Stomach (tissue), 9 donors: ENCODE data around the gene ANKLE1. TPM values are rescaled to one million over a fixed set of nuclear protein-coding genes. Genes with fewer than 3 reads are reported as not detected.

Source experiments
- DNase-seq, 2 donors: peaks; one replicate each; pipeline versions ENCODE4 v3.0.0 to v3.0.0-alpha.2; 2013 to 2019
- H3K27ac ChIP-seq, 5 donors: fragments of 200-600 bp in 4 of 5; sonication (generic) in 4 of 5; one replicate each; pipeline ENCODE4 v1.5.1; 2013 to 2019; ENCODE audit warnings: mild to moderate bottlenecking in 1 of 5, moderate library complexity in 1 of 5
- H3K27me3 ChIP-seq, 3 donors: fragments of 200-600 bp; sonication (generic); one replicate each; pipeline ENCODE4 v1.5.1; 2017 to 2019; ENCODE audit warnings: mixed run types in 1 of 3
- H3K36me3 ChIP-seq, 4 donors: fragments of 200-600 bp; sonication (generic); 1 replicate in 3 of 4; 2 replicates in 1 of 4; pipeline ENCODE4 v1.5.1; 2016 to 2019
- H3K4me1 ChIP-seq, 4 donors: fragments of 200-600 bp; sonication (generic); one replicate each; pipeline ENCODE4 v1.5.1; 2016 to 2019
- H3K4me3 ChIP-seq, 4 donors: fragments of 200-600 bp; sonication (generic) in 3 of 4; one replicate each; pipeline ENCODE4 v1.5.1; 2016 to 2019; ENCODE audit warnings: mild to moderate bottlenecking in 1 of 4
- H3K9me3 ChIP-seq, 4 donors: fragments of 200-600 bp; sonication (generic); one replicate each; pipeline ENCODE4 v1.5.1; 2016 to 2019
- EP300 ChIP-seq: sonication (generic); formaldehyde crosslinking; IDR thresholded peaks from one replicate; pipeline ENCODE4 v1.6.1; 2017; ENCODE audit warnings: antibody characterized with exemption
- POLR2A ChIP-seq, 4 donors: fragments of 450-650 bp; IDR thresholded peaks; one replicate each; pipeline ENCODE4 v1.6.1; 2016; ENCODE audit warnings: antibody characterized with exemption in 4 of 4, control low read depth in 2 of 4, mild to moderate bottlenecking in 1 of 4, moderate library complexity in 1 of 4
- POLR2AphosphoS5 ChIP-seq, 3 donors: sonication (generic); formaldehyde crosslinking; IDR thresholded peaks; one replicate each; pipeline ENCODE4 v1.6.1; 2016; ENCODE audit warnings: antibody characterized with exemption in 3 of 3
- WGBS, 5 donors: extraction: QIAGEN DNeasy Blood & Tissue Kit in 3 of 5; methylation state at CpG; one replicate each; pipeline versions ENCODE4 v1.1.5 to v1.1.7; 2013 to 2018; 5-methylcytosine and 5-hydroxymethylcytosine counted together
- intact Hi-C: fragments of 100-400 bp; cut with DNase I; formaldehyde crosslinking; loops from one replicate; pipeline ENCODE4 v1.15.1; 2023; ENCODE audit warnings: low total_unique reads
- polyA plus RNA-seq, 3 donors: library from polyadenylated mRNA; stranded (reverse); fragments of 200-250 nt; gene quantifications; one replicate each; pipeline ENCODE4 v1.2.3, GENCODE V29; 2013
- total RNA-seq, 5 donors: library from RNA; depleted of rRNA; stranded (reverse); fragments of >200 nt; gene quantifications; one replicate each; pipeline versions ENCODE4 v1.1.0 to v1.2.3, GENCODE V29; 2014 to 2016
- TF ChIP-seq, protein P1 (sequence below), 7 experiments: fragments of 450-650 bp in 4 of 7; fragments of 200-600 bp in 3 of 7; sonication (generic) in 3 of 7; IDR thresholded peaks; one replicate each; pipeline ENCODE4 v1.5.1; 2016 to 2019; ENCODE audit warnings: antibody characterized with exemption in 7 of 7, control low read depth in 2 of 7, mild to moderate bottlenecking in 1 of 7
- donor health status: healthy with polysubstance abuse.
- donor health status: Bipolar disorder and iron deficiency.
- donor health status: healthy.

Gene ANKLE1
- total and polyA plus RNA-seq, 8 donors: 0.18 to 0.63 TPM; not detected in 6

DNA sequence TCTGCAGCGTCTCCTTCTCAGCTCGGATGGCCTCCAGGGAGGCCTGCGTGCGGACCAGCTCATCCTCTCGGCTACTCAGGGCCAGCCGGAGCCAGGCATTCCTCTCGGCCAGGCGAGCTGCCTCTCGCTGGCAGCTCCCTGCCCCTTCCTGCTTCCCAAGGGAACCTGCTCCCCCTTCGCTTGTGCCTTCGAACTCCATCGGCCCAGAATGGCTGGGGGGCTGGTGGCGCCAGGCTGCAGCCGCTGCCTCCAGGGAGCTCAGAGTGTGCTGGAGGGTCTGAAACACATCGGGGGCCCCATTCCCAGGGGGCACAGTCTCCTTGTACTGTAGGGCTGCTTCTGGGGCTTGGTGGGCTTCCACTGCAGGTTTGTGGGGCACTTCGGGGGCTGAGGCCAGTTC is 19.1 kb upstream of the ANKLE1 start:
- TF ChIP-seq POLR2AphosphoS5 (IDR thresholded peaks at IDR 0.05): no peak
- TF ChIP-seq EP300: no peak
- TF ChIP-seq, protein P1, sequence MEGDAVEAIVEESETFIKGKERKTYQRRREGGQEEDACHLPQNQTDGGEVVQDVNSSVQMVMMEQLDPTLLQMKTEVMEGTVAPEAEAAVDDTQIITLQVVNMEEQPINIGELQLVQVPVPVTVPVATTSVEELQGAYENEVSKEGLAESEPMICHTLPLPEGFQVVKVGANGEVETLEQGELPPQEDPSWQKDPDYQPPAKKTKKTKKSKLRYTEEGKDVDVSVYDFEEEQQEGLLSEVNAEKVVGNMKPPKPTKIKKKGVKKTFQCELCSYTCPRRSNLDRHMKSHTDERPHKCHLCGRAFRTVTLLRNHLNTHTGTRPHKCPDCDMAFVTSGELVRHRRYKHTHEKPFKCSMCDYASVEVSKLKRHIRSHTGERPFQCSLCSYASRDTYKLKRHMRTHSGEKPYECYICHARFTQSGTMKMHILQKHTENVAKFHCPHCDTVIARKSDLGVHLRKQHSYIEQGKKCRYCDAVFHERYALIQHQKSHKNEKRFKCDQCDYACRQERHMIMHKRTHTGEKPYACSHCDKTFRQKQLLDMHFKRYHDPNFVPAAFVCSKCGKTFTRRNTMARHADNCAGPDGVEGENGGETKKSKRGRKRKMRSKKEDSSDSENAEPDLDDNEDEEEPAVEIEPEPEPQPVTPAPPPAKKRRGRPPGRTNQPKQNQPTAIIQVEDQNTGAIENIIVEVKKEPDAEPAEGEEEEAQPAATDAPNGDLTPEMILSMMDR (IDR thresholded peaks at IDR 0.05): no peak
- TF ChIP-seq POLR2A (IDR thresholded peaks at IDR 0.05): no peak
- intact Hi-C loops: no loop called here
- WGBS, 5 donors: 65 to 85% (median 80%) methylated on average over 6 to 16 of the region's 16 CpGs
- H3K27me3 ChIP-seq: no peaks in the 10 kb centered on the region
- H3K4me1 ChIP-seq: peaks cover 0 to 9% (median 3%) of the 10 kb centered on the region in 4 donors
- H3K27ac ChIP-seq: no peak overlapping the region
- no peaks in the 10 kb centered on the region for H3K36me3 ChIP-seq
- H3K9me3 ChIP-seq: peaks cover 0 to 9% (median 4%) of the 10 kb centered on the region in 4 donors
- DNase-seq: no peak
- peak overlapping the region in 1 of 4 donors; percentile 38 for H3K4me3 ChIP-seq

DNA sequence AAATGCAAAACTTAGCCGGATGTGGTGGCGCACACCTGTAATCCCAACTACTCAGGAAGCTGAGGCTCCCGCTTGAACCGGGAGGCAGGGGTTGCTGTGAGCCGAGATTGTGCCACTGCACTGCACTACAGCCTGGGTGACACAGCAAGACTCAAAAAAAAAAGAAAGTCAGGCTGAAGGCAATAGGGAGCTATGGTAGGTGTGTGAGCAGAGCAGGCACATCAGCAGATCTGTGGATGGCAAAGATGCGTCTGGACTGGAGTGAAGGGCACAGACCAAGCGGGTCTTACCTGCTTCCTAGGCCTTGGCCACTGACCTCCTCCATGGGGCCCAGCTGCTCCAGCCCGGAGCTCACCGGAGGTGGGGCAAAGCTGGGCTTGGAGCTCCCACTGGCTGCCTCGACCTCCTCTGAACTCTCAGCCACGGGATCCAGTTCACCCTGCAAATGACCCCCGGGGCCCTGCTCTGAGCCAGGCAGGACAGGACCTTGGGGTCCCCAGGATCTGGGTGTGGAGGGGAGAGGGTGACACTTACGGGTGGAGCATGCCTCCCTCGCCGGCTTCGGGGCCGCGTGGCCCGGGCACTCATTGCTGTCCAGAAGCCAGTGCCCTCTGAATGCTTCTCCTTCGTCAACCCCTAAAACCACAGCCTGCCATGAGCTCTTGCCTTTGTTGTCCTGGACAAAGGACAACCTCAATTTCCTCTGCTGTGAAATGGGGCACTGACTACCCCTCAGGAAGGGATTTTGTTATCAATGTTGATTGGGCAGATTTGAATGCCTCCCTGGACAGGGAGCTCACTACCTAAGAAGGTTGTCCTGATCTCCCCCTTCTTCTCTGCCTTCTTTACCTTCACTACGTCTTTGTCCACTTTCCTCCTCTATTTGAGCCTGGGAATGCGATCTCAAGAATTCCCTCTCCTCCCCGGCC is 17.7 kb upstream of the ANKLE1 start:
- peaks cover 0 to 9% (median 4%) of the 10 kb centered on the region in 4 donors for H3K9me3 ChIP-seq
- peaks cover 6 to 24% (median 17%) of the 10 kb centered on the region in 4 donors for H3K4me1 ChIP-seq
- DNase-seq: no peak
- H3K4me3 ChIP-seq: peak overlapping the region; percentile 13 to 38 (median 28)
- intact Hi-C loops: no loop called here
- TF ChIP-seq EP300 (no peak), POLR2AphosphoS5 (IDR thresholded peaks at IDR 0.05) (no peak), POLR2A (IDR thresholded peaks at IDR 0.05) (no peak)
- TF ChIP-seq, protein P1 (IDR thresholded peaks at IDR 0.05): no peak
- H3K27ac ChIP-seq: peak overlapping the region in 4 of 5 donors; percentile 36 to 55 (median 49)
- WGBS, 5 donors: 75 to 90% (median 83%) methylated on average over 20 to 23 of the region's 23 CpGs
- H3K36me3 ChIP-seq: peaks cover 0 to 4% (median 4%) of the 10 kb centered on the region in 4 donors
- H3K27me3 ChIP-seq: no peaks in the 10 kb centered on the region

DNA sequence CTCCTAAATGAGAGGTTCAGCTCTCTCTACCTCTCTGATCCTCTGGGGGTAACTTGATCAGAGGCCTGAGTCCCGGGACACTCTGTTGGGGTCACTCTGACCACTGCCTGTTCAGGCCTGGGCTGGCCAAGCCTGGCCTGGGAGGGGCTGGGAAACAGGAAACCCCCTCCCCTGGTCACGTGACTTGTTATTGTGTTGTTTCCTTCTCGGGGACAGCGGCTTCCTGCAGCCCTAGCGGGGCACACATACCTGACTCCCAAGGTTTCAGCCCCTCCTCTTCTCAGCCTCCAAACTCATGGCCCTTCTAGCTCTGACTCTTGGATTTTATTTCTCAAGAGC is 17.1 kb upstream of the ANKLE1 start, which contains the start of gene USHBP1:
TSS of gene USHBP1 (minus strand) at position 105 of the 339 bp plus-strand sequence. CDS start 446 bp downstream, outside the sequence.
- Histone ChIP-seq H3K36me3 (peaks cover 0 to 11% (median 11%) of the 10 kb centered on the region in 4 donors), H3K4me3 (peak within 1 kb of the TSS; percentile 13 to 38 (median 28)), H3K27me3 (no peaks in the 10 kb centered on the region), H3K4me1 (peaks cover 6 to 24% (median 17%) of the 10 kb centered on the region in 4 donors), H3K9me3 (peaks cover 0 to 4% (median under 1%) of the 10 kb centered on the region in 4 donors), H3K27ac (peak within 1 kb of the TSS in 4 of 5 donors; percentile 36 to 55 (median 49))
- WGBS, 5 donors: 32 to 48% (median 38%) methylated on average over 5 of the region's 5 CpGs
- peak in 1 of 2 donors; percentile 59 for DNase-seq
- peak in 1 of 3 donors; percentile 25 for TF ChIP-seq POLR2AphosphoS5 (IDR thresholded peaks at IDR 0.05)
- no peak for TF ChIP-seq EP300
- no peak for TF ChIP-seq POLR2A (IDR thresholded peaks at IDR 0.05)
- intact Hi-C loops: no loop called here

DNA sequence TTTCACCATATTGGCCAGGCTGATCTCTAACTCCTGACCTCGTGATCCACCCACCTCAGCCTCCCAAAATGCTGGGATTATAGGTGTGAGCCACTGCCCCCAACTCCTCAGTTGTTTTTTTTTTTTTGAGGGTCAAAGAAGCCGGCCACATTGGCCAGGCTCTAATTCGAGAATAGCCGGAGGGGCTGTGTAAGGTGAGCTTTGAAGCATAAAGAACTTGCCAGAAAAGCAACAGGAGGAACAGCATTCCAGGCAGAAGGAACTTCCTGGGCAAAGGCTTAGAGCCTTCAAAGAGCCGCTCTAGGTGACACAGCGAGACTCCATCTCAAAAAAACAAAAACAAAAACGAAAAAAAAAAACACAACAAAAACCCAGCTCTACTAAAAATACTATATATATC is 15.7 kb upstream of the ANKLE1 start:
- no peak overlapping the region for H3K4me3 ChIP-seq
- intact Hi-C loops: no loop called here
- 87 to 92% (median 89%) methylated on average over 7 of the region's 7 CpGs for WGBS, 5 donors
- no peak for DNase-seq
- H3K36me3 ChIP-seq: peaks cover 5 to 25% (median 25%) of the 10 kb centered on the region in 4 donors
- H3K4me1 ChIP-seq: peaks cover 6 to 20% (median 17%) of the 10 kb centered on the region in 4 donors
- H3K27me3 ChIP-seq: no peaks in the 10 kb centered on the region
- H3K9me3 ChIP-seq: no peaks in the 10 kb centered on the region
- TF ChIP-seq POLR2A (IDR thresholded peaks at IDR 0.05) (no peak), EP300 (no peak), POLR2AphosphoS5 (IDR thresholded peaks at IDR 0.05) (no peak)
- TF ChIP-seq, protein P1 (IDR thresholded peaks at IDR 0.05): no peak
- H3K27ac ChIP-seq: peak overlapping the region in 3 of 5 donors; percentile 77 to 84 (median 82)
